ENCODE data around the gene SPINK2.

- TF ChIP-seq SUZ12 (IDR thresholded peaks at IDR 0.05; ENCODE audit: low read depth, low read length): no peak
- TF ChIP-seq POLR2A (IDR thresholded peaks at IDR 0.05; ENCODE audit: insufficient read depth in 1 of 2, low read depth in 2 of 2, low read length in 2 of 2): no peak
- no peak for TF ChIP-seq BRCA1 (CRISPR knock-in tag; IDR thresholded peaks at IDR 0.05)
- no peak for TF ChIP-seq FOXA1 (IDR thresholded peaks at IDR 0.05)
- no peak for TF ChIP-seq FOXA1 (CRISPR knock-in tag; IDR thresholded peaks at IDR 0.05)
- TF ChIP-seq, protein P1, sequence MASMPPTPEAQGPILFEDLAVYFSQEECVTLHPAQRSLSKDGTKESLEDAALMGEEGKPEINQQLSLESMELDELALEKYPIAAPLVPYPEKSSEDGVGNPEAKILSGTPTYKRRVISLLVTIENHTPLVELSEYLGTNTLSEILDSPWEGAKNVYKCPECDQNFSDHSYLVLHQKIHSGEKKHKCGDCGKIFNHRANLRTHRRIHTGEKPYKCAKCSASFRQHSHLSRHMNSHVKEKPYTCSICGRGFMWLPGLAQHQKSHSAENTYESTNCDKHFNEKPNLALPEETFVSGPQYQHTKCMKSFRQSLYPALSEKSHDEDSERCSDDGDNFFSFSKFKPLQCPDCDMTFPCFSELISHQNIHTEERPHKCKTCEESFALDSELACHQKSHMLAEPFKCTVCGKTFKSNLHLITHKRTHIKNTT (CRISPR knock-in tag; IDR thresholded peaks at IDR 0.05): no peak
Observed at GRCh38 chr4:56783986-56784385, 37.5 kb downstream of the SPINK2 start.
